ENCODE results near the gene GCGR. TPM values are rescaled to one million over a fixed set of nuclear protein-coding genes. Genes with fewer than 3 reads are reported as not detected.

The GCGR gene
- total RNA-seq, 4 donors from 2014 or later = not detected

DNA sequence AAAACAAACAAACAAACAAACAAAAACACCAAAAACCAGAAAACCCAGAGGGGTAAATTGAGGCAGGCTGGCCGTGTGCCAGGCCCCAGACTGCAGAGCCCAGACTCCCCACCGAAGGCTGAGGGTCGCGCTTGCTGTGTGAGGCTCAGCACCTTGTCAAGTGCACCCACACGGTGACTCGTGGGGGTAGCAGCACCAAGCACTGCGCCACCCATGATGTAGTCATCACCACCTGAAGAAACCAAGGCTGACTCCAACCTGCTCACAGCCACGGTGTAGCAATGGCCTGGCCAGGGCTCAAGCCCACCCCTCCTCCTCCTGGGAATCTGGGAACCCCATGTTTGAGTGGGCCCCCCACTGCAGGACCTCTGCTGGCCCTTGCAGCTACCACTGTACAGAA lies 17.2 kb downstream of the GCGR start:
- TF ChIP-seq, protein P1, sequence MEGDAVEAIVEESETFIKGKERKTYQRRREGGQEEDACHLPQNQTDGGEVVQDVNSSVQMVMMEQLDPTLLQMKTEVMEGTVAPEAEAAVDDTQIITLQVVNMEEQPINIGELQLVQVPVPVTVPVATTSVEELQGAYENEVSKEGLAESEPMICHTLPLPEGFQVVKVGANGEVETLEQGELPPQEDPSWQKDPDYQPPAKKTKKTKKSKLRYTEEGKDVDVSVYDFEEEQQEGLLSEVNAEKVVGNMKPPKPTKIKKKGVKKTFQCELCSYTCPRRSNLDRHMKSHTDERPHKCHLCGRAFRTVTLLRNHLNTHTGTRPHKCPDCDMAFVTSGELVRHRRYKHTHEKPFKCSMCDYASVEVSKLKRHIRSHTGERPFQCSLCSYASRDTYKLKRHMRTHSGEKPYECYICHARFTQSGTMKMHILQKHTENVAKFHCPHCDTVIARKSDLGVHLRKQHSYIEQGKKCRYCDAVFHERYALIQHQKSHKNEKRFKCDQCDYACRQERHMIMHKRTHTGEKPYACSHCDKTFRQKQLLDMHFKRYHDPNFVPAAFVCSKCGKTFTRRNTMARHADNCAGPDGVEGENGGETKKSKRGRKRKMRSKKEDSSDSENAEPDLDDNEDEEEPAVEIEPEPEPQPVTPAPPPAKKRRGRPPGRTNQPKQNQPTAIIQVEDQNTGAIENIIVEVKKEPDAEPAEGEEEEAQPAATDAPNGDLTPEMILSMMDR (IDR thresholded peaks at IDR 0.05) = no peak
- ATAC-seq (ENCODE audit: low FRiP score) (peak; percentile 58), DNase-seq (ENCODE audit: low spot score) (no peak)

DNA sequence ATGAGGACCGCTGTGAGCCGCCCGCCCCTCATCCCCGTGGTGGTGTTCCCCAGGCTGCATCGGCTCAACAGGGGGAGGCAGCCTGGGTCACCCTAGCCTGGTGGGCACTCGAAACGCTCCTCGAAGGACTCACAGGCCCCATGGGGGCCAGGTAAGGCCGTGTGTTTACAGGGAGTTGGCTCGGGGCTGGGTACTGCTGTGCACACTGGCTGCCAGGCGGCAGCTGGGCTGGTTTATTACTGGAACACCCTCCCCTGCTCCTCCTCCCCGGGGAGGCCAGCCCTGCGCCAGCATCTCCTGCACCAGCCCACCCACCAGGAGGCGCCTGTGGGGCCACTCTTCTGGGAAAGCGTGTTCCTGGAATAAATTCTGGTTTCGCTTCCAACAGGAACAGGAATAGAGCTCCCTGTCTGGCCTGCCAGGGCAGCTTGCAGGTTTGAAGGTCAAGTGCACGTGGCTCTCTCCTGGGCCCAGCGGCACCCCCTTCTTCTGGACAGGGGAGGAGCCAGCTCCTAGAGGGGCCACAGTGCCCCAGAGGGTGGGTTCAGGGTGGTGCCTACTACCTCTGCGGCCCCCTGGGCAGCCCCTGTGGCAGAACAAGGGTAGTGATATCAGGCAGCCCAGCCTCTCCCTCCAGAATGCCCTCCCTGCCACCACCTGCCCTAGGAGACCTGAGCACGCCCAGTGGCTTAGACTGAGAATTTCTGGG lies 17.8 kb downstream of the GCGR start:
- DNase-seq (ENCODE audit: low spot score) (peak; percentile 39), ATAC-seq (ENCODE audit: low FRiP score) (peak; percentile 75)
- TF ChIP-seq, protein P1 (IDR thresholded peaks at IDR 0.05) = peak in 1 of 3 donors; percentile 33

DNA sequence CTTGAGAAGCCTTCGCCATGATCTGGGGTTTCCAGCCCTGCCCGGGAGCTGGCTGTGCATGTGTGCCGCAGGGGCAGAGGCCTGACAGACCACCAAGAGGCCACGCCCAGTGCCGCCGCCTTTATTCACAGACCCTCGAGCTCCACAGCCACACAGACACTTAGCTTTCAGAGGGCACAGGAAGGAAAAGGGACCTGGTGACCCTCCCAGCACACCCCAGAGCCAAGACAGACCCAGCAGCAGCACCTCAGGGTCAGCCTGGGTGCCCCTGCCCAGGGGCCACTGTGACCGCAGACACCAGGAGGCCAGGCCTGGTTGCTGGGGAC lies 18.3 kb downstream of the GCGR start:
- ATAC-seq (ENCODE audit: low FRiP score) = no peak
- TF ChIP-seq, protein P1 (IDR thresholded peaks at IDR 0.05) = no peak
- no peak for DNase-seq (ENCODE audit: low spot score)

DNA sequence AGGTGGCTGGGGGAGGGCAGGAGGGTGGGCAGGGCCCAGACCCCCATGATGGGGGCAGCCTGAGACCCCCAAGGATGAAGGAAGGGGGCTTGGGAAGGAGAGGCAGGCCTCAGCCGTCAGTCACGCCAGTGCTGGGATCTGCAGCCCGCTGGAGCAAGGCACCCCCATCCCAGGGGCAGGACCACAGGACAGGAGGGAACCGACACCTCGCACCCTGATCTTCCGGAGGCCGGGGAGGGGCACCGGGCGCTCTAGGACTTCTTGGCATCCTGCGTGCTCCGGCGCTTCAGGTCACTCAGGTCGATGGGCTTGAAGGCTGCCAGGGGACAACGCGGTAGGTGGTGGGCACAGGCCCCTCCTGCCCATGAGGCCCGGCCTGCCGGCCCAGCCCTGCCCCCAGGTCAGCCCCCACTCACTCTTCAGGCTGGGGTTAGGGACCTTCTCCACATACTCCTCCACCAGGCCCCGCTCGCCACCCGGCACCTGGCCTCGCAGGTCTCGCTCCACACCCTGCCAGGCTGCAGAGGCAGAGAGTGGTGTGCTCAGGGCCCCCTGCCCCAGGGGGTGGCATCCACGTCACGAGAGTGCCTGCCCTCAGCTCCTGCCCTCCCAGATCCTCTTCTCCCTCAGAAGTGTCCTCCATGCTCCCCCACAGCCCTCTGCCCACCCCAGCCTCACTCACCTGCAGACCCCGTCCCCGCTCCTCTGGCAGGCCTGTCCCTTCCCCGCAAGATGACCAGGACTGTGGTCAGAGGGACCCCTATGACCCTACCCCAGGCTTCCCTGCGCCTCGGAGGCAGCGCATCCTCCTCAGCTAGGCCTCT lies 19.3 kb downstream of the GCGR start:
- no peak for DNase-seq (ENCODE audit: low spot score)
- TF ChIP-seq, protein P1 (IDR thresholded peaks at IDR 0.05) = no peak
- no peak for ATAC-seq (ENCODE audit: low FRiP score)

DNA sequence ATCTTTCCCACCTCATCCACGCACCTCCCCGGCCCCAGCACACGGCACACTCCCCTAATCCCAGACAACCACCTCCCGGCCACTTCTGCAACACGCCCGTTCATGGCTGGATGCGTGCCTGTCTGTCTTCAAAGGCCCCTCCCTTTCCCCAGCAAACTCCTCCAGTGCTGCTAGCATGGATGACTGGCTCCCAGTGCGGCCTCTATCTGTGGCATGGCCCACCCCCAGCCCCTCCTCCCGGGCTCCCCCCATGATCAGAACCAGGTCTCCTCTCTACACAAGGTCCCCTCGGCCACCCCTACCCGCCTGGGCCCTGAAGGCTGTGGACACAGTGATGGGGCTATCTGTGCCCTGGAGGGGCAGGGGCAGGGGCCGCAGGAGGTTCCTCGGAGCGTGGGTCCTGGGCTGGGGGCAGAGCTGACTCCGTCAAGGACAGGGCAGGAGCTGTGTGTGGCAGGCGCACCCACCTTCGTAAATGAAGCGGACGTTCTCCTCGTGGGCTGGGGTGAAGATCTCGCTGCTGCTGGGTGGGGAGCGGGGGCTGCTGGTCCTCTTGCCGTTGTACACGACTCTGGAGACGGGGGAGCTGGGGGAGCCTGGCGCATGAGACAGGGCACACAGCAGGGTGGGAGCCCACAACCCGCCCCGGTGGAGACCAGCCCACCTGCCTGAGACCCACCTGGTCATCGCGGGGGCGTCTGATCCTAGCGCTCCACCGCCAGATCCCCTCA lies 20.0 kb downstream of the GCGR start:
- ATAC-seq (ENCODE audit: low FRiP score) = no peak
- TF ChIP-seq, protein P1 (IDR thresholded peaks at IDR 0.05) = no peak
- no peak for DNase-seq (ENCODE audit: low spot score)

DNA sequence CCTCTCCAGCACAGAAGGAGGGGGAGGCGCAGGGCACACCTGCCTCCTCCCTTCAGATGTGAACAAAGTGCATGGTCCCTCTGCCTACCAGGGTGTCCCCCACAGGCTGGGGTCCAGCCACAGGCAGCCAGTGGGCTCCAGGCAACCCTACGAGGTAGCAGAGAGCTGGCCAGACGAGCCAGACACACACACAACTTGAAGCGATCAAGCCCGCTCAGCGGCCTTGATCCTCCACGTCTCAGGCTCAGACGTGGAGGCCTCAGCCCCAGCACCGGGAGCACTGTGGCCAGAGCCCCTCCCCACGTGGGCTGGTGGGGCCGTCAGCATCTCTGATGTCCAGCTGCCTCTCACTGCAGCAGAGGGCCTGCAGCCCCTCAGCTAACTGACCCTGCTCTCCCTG lies 20.6 kb downstream of the GCGR start:
- ATAC-seq (ENCODE audit: low FRiP score) = no peak
- TF ChIP-seq, protein P1 (IDR thresholded peaks at IDR 0.05) = no peak
- DNase-seq (ENCODE audit: low spot score) = no peak
